K562 (cell line): ENCODE results near the gene IQCE. TPM values are rescaled to one million over a fixed set of nuclear protein-coding genes. Genes with fewer than 3 reads are reported as not detected.
A peak's percentile ranks its signal among the peaks of the same experiment; 100 is the strongest.

Experiments used
- ATAC-seq: fragments of 200-7000 bp; cut with Tn5 transposase; 3 replicates; pipeline ENCODE4 v1.9.1; 2020; ENCODE audit warnings: moderate library complexity
- BruUV-seq: library from RNA; stranded (reverse); fragments of 400-500 nt; replicated peaks from 2 replicates; lab custom pipeline; 2021; lab: Mats Ljungman, UMichigan
- CTCF ChIA-PET: fragments of 300-600 bp; formaldehyde crosslinking; extraction: SDS; loops from one replicate; lab custom pipeline; 2021; ENCODE audit warnings: low intra/inter-chr PET ratio; lab: Yijun Ruan, JAX
- POLR2A ChIA-PET: fragments of 300-600, 350-650 bp; sonication (Branson Sonifier 250); formaldehyde crosslinking; extraction: SDS; loops from one replicate; lab custom pipeline; 2021; ENCODE audit warnings: antibody characterized with exemption, inconsistent platforms; lab: Yijun Ruan, JAX
- DNase-seq, 4 experiments: peaks; one replicate each; pipeline versions ENCODE4 v3.0.0 to v3.0.0-alpha.2; 2011 to 2018; ENCODE audit warnings: low spot score in 3 of 4, mixed read lengths in 3 of 4; ENCODE audit errors: extremely low read depth in 1 of 4
- FAIRE-seq: peaks from 2 replicates; lab custom pipeline; 2011; peaks lifted over from hg19 to GRCh38; lab: Jason Lieb, UNC
- H2AFZ ChIP-seq: 2 replicates; pipeline ENCODE4 v1.6.0; 2011; ENCODE audit warnings: low read depth, low read length, control low read depth, inconsistent platforms
- H3K27ac ChIP-seq: fragments of 200-600 bp; 3 replicates; pipeline ENCODE4 v1.8.0; 2011; ENCODE audit warnings: low read depth, mild to moderate bottlenecking, control low read depth, inconsistent platforms, low read length, moderate library complexity, mixed read lengths; ENCODE audit errors: extremely low read depth
- H3K27me3 ChIP-seq, 2 experiments: fragments of 300-600 bp in 1 of 2; 2 replicates in 1 of 2; 3 replicates in 1 of 2; pipeline versions ENCODE4 v1.6.0 to v1.8.0; 2011; ENCODE audit warnings: inconsistent platforms in 2 of 2, low read length in 2 of 2, mild to moderate bottlenecking in 1 of 2, mixed read lengths in 1 of 2, moderate library complexity in 1 of 2; ENCODE audit not compliant: control insufficient read depth in 2 of 2, insufficient read depth in 2 of 2
- H3K36me3 ChIP-seq: fragments of 300-600 bp; 3 replicates; pipeline ENCODE4 v1.8.0; 2011; ENCODE audit warnings: mild to moderate bottlenecking, low read length, inconsistent platforms; ENCODE audit not compliant: control insufficient read depth, insufficient read depth
- H3K4me1 ChIP-seq, 2 experiments: fragments of 200-600 bp in 1 of 2; replicated peaks in 1 of 2; 2 replicates in 1 of 2; 3 replicates in 1 of 2; pipeline versions ENCODE4 v1.5.1 to v1.8.0; 2011; ENCODE audit warnings: inconsistent platforms in 2 of 2, low read length in 2 of 2, mild to moderate bottlenecking in 1 of 2, mixed read lengths in 1 of 2, moderate library complexity in 1 of 2; ENCODE audit not compliant: control insufficient read depth in 2 of 2, insufficient read depth in 2 of 2
- H3K4me2 ChIP-seq: 2 replicates; pipeline ENCODE4 v1.6.1; 2011; ENCODE audit warnings: low read length, control low read depth, inconsistent platforms, mixed read lengths; ENCODE audit not compliant: insufficient read depth
- H3K4me3 ChIP-seq: fragments of 200-600 bp; sonication (generic), shearing (Covaris generic); 2 replicates; pipeline ENCODE4 v1.5.1; 2016; ENCODE audit warnings: control low read depth, inconsistent platforms
- H3K79me2 ChIP-seq: fragments of 200-600 bp; 3 replicates; pipeline ENCODE4 v1.8.0; 2011; ENCODE audit warnings: low read length, inconsistent platforms; ENCODE audit not compliant: control insufficient read depth, insufficient read depth
- H3K9ac ChIP-seq, 2 experiments: 2 replicates each; pipeline versions ENCODE4 v1.6.0 to v1.6.1; 2011; ENCODE audit warnings: low read depth in 2 of 2, low read length in 2 of 2, control low read depth in 1 of 2, inconsistent platforms in 1 of 2, mild to moderate bottlenecking in 1 of 2, mixed read lengths in 1 of 2; ENCODE audit not compliant: insufficient read depth in 1 of 2
- H3K9me1 ChIP-seq: one replicate; pipeline ENCODE4 v1.6.0; 2011; ENCODE audit warnings: inconsistent platforms, mild to moderate bottlenecking, low read length, moderate library complexity; ENCODE audit not compliant: control insufficient read depth, insufficient read depth
- H3K9me3 ChIP-seq: replicated peaks from 2 replicates; pipeline ENCODE4 v1.5.1; 2011; ENCODE audit warnings: low read depth, low read length, inconsistent platforms; ENCODE audit not compliant: control insufficient read depth, insufficient read depth
- H4K20me1 ChIP-seq: replicated peaks from 2 replicates; pipeline ENCODE4 v1.6.1; 2011; ENCODE audit warnings: low read length, inconsistent platforms, mixed read lengths; ENCODE audit not compliant: control insufficient read depth, insufficient read depth
- RAD21 ChIP-seq, 2 experiments: fragments of 250-450 bp in 1 of 2; fragments of 450-650 bp in 1 of 2; sonication (Bioruptor Pico) in 1 of 2; formaldehyde crosslinking in 1 of 2; IDR thresholded peaks in 1 of 2; conservative IDR thresholded peaks in 1 of 2; 2 replicates each; pipeline versions ENCODE4 v1.4.0 to v1.8.0; 2020 to 2022; ENCODE audit warnings: mild to moderate bottlenecking in 2 of 2, moderate library complexity in 1 of 2
- RCOR1 ChIP-seq, 2 experiments: IDR thresholded peaks; 2 replicates each; pipeline ENCODE4 v1.6.1; 2012; ENCODE audit warnings: low read depth in 2 of 2, low read length in 2 of 2, borderline replicate concordance in 1 of 2, improper control_type of control experiment in 1 of 2
- WGBS: fragments of 100-300 bp; shearing (Covaris generic); methylation state at CpG from one replicate; pipeline ENCODE4 v1.1.6; 2016; ENCODE audit warnings: low coverage, mixed read lengths; ENCODE audit not compliant: insufficient coverage; ENCODE audit errors: missing lambda C conversion rate; 5-methylcytosine and 5-hydroxymethylcytosine counted together
- in situ Hi-C: fragments of 300-500 bp; cut with MboI; formaldehyde crosslinking; loops from 4 replicates; pipeline ENCODE4 v1.15.0; 2018; ENCODE audit warnings: inconsistent platforms, mixed read lengths
- intact Hi-C: fragments of 100-400 bp; cut with micrococcal nuclease; formaldehyde crosslinking; loops from 2 replicates; pipeline ENCODE4 v1.14.2; 2022
- polyA plus RNA-seq, 8 experiments: library from polyadenylated mRNA; depleted of rRNA in 4 of 8; stranded (reverse) in 5 of 8; unstranded in 3 of 8; fragments of >200 nt; fragmentation: Nextera tagmentation in 2 of 8; fragmentation: Illumina TruSeq in 1 of 8; extraction: Ambion mirVana in 2 of 8; extraction: Trizol in 1 of 8; gene quantifications; 2 replicates each; pipeline versions ENCODE4 v1.2.1 to v1.2.3, GENCODE V29; 2011 to 2014; ENCODE audit warnings: inconsistent platforms in 1 of 8, missing spikeins in 1 of 8
- total RNA-seq, 7 experiments: library from RNA; depleted of rRNA in 6 of 7; stranded (reverse); fragments of >200 nt in 6 of 7; fragmentation: Illumina TruSeq in 2 of 7; extraction: Trizol in 2 of 7; gene quantifications; 2 replicates each; pipeline versions ENCODE4 v1.2.1 to v1.2.3, GENCODE V29; 2011 to 2021; ENCODE audit warnings: low replicate concordance in 1 of 7
- TF ChIP-seq, protein P1 (sequence below): fragments of 250-450 bp; sonication (Bioruptor Pico); IDR thresholded peaks from 2 replicates; pipeline ENCODE4 v1.4.0; 2020
- TF ChIP-seq, protein P2 (sequence below), 3 experiments: IDR thresholded peaks in 2 of 3; conservative IDR thresholded peaks in 1 of 3; 2 replicates each; pipeline ENCODE4 v1.5.1; 2011 to 2012; ENCODE audit warnings: low read length in 3 of 3, mild to moderate bottlenecking in 3 of 3, control low read depth in 2 of 3, improper control_type of control experiment in 1 of 3, inconsistent platforms in 1 of 3, low read depth in 1 of 3, mixed read lengths in 1 of 3, moderate library complexity in 1 of 3; ENCODE audit not compliant: insufficient read depth in 2 of 3

The IQCE gene
- total and polyA plus RNA-seq, 9 of the 15 experiments (the other 6 are each of a cell fraction or from before 2014, with no cell fraction given) = 0.18 to 8.5 (median 4.2) TPM

DNA sequence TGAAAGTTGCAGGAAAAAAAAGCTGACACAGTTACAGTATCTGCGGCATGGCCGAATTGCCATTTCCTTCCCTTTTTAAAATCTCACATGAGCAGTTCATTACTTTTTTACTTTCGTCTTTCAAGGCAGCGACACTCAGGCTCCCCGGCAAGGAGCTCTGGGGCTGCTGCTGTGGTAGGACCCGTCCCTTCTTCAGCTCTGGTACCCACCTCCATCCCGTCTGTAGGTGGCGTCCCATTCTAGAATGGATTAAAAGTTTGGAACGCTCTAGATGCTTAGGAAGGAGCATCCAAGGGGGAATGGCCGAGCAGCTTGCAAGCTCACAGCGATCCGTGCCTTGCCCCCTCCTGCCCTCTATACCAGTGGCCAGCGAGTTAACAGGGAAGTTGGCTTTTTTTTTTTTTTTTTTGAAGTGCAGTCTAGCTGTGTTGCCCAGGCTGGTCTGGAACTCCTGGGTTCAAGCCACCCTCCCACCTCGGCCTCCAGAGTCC, 50.2 kb downstream of the IQCE start:
- Histone ChIP-seq H3K4me2 (no peak overlapping the region), H3K9me1 (no peaks in the 10 kb centered on the region), H3K9me3 (no peaks in the 10 kb centered on the region), H2AFZ (no peak overlapping the region), H4K20me1 (peaks cover 6% of the 10 kb centered on the region; the same call in 1 of the 2 replicates), H3K4me1 (peaks cover 10 to 48% of the 10 kb centered on the region in 2 experiments; a peak in 4 of 5 replicates), H3K79me2 (no peaks in the 10 kb centered on the region), H3K27me3 (no peaks in the 10 kb centered on the region), H3K36me3 (no peaks in the 10 kb centered on the region), H3K27ac (no peak overlapping the region), H3K4me3 (no peak overlapping the region), H3K9ac (no peak overlapping the region)
- in situ Hi-C loops (no loop called here), intact Hi-C loops (no loop called here)
- peak; percentile 67 for FAIRE-seq
- POLR2A ChIA-PET = interaction anchor here (0.6 to 1.2 kb wide), 4 partner anchors 8 to 43 kb away, joined by 4 read pairs; no protein-coding TSS in a partner anchor
- peak; percentile 75 for ATAC-seq
- WGBS = 9% methylated on average over 13 of the region's 14 CpGs
- BruUV-seq = no TSS peak
- CTCF ChIA-PET = no interaction called here
- DNase-seq = peak; percentile 55 to 73 (median 66)
- TF ChIP-seq RCOR1 (IDR thresholded peaks at IDR 0.05; ENCODE audit: borderline replicate concordance in 1 of 2, low read depth in 2 of 2, low read length in 2 of 2) (0 out of 4 replicates have a peak, but pooled peaks of 1 of the 2 experiments have one; percentile 43), RAD21 (CRISPR knock-in tag; conservative IDR thresholded peaks at IDR 0.05 in 1 of 2, IDR thresholded peaks at IDR 0.05 in 1 of 2) (peak in 1 of 2 experiments; percentile 45; a peak in 2 of 4 replicates)
- TF ChIP-seq, protein P1, sequence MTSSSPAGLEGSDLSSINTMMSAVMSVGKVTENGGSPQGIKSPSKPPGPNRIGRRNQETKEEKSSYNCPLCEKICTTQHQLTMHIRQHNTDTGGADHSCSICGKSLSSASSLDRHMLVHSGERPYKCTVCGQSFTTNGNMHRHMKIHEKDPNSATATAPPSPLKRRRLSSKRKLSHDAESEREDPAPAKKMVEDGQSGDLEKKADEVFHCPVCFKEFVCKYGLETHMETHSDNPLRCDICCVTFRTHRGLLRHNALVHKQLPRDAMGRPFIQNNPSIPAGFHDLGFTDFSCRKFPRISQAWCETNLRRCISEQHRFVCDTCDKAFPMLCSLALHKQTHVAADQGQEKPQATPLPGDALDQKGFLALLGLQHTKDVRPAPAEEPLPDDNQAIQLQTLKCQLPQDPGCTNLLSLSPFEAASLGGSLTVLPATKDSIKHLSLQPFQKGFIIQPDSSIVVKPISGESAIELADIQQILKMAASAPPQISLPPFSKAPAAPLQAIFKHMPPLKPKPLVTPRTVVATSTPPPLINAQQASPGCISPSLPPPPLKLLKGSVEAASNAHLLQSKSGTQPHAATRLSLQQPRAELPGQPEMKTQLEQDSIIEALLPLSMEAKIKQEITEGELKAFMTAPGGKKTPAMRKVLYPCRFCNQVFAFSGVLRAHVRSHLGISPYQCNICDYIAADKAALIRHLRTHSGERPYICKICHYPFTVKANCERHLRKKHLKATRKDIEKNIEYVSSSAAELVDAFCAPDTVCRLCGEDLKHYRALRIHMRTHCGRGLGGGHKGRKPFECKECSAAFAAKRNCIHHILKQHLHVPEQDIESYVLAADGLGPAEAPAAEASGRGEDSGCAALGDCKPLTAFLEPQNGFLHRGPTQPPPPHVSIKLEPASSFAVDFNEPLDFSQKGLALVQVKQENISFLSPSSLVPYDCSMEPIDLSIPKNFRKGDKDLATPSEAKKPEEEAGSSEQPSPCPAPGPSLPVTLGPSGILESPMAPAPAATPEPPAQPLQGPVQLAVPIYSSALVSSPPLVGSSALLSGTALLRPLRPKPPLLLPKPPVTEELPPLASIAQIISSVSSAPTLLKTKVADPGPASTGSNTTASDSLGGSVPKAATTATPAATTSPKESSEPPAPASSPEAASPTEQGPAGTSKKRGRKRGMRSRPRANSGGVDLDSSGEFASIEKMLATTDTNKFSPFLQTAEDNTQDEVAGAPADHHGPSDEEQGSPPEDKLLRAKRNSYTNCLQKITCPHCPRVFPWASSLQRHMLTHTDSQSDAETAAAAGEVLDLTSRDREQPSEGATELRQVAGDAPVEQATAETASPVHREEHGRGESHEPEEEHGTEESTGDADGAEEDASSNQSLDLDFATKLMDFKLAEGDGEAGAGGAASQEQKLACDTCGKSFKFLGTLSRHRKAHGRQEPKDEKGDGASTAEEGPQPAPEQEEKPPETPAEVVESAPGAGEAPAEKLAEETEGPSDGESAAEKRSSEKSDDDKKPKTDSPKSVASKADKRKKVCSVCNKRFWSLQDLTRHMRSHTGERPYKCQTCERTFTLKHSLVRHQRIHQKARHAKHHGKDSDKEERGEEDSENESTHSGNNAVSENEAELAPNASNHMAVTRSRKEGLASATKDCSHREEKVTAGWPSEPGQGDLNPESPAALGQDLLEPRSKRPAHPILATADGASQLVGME = no peak
- TF ChIP-seq, protein P2, sequence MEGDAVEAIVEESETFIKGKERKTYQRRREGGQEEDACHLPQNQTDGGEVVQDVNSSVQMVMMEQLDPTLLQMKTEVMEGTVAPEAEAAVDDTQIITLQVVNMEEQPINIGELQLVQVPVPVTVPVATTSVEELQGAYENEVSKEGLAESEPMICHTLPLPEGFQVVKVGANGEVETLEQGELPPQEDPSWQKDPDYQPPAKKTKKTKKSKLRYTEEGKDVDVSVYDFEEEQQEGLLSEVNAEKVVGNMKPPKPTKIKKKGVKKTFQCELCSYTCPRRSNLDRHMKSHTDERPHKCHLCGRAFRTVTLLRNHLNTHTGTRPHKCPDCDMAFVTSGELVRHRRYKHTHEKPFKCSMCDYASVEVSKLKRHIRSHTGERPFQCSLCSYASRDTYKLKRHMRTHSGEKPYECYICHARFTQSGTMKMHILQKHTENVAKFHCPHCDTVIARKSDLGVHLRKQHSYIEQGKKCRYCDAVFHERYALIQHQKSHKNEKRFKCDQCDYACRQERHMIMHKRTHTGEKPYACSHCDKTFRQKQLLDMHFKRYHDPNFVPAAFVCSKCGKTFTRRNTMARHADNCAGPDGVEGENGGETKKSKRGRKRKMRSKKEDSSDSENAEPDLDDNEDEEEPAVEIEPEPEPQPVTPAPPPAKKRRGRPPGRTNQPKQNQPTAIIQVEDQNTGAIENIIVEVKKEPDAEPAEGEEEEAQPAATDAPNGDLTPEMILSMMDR (IDR thresholded peaks at IDR 0.05 in 2 of 3, conservative IDR thresholded peaks at IDR 0.05 in 1 of 3; ENCODE audit: insufficient read depth in 2 of 3, low read depth in 1 of 3, low read length in 3 of 3) = peak; percentile 54 to 70 (median 65)
